ENCODE results near the gene PSMA2.

PSMA2 gene

GRCh38 chr7:42940985-42941847, 9.2 kb upstream of the PSMA2 start:
- DNase-seq (ENCODE audit: low spot score) = peak; percentile 58

GRCh38 chr7:42939457-42940240, 7.7 kb upstream of the PSMA2 start:
- no peak for DNase-seq (ENCODE audit: low spot score)

GRCh38 chr7:42935861-42936260, 3.9 kb upstream of the PSMA2 start:
- DNase-seq (ENCODE audit: low spot score) = no peak

DNA sequence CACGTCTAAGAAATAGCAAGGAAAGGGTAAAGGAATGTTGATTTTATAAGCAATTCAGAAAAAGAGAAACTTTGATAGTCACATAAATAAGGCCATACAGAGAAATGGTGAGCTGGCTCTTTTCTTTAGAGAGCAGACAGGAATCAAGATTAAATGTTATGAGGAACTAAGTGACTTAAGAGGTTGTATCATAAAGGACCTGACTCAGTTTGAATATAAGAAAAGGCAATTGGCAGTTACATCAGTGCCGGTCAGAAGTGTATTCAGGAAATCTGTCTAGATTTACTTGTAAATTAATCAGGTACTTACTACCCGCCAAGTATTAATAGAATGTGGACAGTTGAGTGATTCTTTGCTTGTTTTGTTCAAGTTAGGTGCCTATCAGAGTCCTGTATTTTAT, 2.3 kb upstream of the PSMA2 start:
- no peak for DNase-seq (ENCODE audit: low spot score)

GRCh38 chr7:42932811-42933591, 1.0 kb upstream of the PSMA2 start:
- no peak for DNase-seq (ENCODE audit: low spot score)

GRCh38 chr7:42931447-42931833, 534 bp downstream of the PSMA2 start:
- DNase-seq (ENCODE audit: low spot score) = no peak

DNA sequence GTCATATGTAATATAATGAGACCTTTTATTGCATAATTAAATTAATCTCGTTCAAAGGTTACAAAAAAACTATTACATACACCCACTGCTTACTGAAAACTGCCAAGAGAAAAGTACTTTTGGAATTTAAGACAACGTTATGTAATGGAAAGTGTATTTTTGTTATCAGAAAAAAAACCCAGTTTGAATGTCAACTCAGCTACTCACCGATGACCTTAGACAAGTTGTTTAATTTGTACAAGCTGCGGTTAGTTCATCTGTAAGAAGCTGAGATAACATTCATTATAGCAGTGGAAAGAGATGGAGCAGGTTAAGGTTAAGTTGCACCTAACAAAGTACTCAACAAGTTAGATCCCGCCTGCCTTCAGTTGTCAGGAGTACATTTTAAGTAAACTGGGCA, 1.1 kb downstream of the PSMA2 start:
- no peak for DNase-seq (ENCODE audit: low spot score)

GRCh38 chr7:42929449-42929848, 2.5 kb downstream of the PSMA2 start:
- no peak for DNase-seq (ENCODE audit: low spot score)

- DNase-seq (ENCODE audit: low spot score) = no peak
Observed at GRCh38 chr7:42928754-42929153, 3.2 kb downstream of the PSMA2 start.

GRCh38 chr7:42926204-42926603, 5.8 kb downstream of the PSMA2 start:
- no peak for DNase-seq (ENCODE audit: low spot score)

- DNase-seq (ENCODE audit: low spot score) = no peak
Observed at GRCh38 chr7:42925630-42926029, 6.3 kb downstream of the PSMA2 start.

DNA sequence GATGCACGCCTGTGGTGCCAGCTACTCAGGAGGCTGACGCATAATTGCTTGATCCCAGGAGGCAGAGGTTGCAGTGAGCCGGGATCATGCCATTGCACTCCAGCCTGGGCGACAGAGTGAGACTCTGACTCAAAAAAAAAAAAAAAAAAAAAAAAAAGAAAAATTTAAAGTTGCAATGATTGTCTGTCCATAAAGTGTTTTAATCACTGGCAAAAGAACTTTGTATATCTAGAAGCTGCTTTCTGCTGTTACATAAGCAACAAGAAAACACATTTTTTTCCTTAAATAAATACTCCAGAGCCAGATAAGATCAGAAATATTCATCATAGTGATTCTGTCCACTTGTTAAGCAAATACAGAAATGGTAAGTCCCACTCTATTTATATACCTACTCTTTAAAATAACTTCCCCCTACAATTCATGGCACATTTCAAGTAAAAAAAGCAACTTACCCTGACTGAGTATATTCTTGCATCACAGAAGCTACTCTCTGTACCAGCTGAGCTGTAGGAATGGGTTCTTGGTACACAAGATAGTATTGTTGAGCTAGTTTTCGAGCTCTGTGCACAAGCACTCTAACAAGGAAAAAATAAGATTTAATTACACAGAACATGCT, 7.6 kb downstream of the PSMA2 start:
- DNase-seq (ENCODE audit: low spot score) = no peak

DNA sequence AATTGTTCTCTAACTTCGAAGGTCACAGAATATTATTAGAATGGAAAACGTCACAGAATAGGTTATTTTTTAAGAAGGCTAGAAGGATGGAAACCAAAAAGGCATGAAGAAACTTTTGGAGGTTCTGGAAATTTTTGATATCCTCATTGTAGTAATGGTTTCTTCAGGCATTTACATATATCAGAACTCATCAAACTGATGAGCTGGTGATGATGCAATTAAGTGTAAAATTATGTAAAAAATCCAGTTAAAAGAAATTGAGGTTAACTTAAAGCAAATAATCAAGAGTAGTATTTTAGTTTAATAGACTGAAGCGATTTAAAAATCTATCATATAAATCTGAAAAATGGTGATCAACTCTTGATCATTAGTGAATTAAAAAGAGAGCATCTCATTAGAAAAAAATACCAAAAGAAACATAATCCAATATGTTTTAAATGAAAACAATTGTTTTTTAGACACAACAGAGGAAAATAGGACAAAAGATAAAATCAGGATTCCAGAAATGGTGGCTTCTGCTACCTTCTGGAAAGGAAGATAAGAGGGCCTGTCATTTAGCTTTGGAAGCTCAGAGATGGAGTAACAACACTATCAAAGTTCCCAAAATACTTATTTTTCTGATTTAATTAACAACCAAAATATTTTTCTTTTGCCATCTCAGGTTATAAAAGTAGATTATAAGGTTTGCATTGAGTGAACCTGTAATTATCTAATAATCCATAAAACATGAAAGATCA, 9.8 kb downstream of the PSMA2 start:
- no peak for DNase-seq (ENCODE audit: low spot score)

DNA sequence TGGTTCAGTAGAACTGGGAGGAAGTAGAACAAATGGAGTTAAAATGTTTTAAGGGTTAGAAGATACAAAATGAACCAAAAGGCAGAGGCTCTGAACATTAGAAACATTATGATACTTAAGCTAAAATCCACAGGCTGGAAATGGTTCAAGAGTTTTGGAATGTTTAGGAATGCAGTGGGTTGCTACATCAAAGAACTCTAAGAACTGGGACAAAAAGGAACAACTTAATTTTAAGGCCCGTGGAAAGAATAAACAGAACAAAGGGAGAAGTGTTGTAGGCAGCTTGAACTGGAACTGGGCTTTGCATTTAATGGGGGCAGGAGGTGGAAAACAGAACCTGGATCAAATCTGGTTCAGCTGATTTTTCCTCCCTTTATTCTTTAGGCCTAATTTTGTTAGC, 16.6 kb downstream of the PSMA2 start:
- no peak for DNase-seq (ENCODE audit: low spot score)

- DNase-seq (ENCODE audit: low spot score) = no peak
Observed at GRCh38 chr7:42914421-42915045, 17.4 kb downstream of the PSMA2 start.

DNA sequence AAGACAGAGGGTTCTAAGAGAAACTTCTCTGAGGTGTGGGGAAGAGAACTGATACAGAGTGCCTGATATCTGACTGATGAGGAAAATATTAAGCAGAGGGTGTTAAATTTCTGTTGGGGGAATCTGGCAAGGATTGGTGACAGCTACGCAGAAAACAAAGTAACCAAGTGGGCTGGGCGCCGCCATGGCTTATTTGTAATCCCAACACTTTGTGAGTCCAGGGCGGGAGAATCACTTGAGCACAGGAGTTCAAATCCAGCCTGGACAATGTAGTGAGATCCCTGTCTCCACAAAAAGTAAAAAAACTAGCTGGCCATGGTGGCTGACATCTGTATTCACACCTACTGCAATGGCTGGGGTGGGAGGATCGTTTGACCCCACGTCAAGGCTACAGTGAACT, 18.0 kb downstream of the PSMA2 start:
- DNase-seq (ENCODE audit: low spot score) = no peak

DNA sequence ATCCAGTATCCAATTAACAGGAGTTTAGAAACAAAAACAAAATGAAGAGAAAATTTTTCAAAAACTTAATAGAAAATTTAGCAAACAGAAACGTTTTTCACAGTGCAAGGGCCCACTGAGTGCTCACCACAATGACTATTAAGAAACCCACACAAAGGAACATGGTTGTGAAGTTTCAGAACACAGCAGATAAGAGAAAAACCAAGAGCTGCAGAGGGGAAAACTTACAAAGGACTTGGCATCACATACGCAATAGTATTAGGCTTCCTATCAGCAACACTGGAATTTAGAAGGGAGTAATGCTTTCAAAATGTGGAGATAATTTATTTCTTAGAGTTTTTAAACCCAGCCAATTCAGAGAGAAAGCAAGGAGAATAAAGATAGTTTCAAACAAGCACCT, 18.4 kb downstream of the PSMA2 start:
- no peak for DNase-seq (ENCODE audit: low spot score)

GRCh38 chr7:42911454-42912447, 20.2 kb downstream of the PSMA2 start, which contains the start of gene C7orf25:
C7orf25 (minus strand) TSS chr7:42912070; CDS start chr7:42910900, 1,170 bp downstream.
- peak; percentile 88 for DNase-seq (ENCODE audit: low spot score)

DNA sequence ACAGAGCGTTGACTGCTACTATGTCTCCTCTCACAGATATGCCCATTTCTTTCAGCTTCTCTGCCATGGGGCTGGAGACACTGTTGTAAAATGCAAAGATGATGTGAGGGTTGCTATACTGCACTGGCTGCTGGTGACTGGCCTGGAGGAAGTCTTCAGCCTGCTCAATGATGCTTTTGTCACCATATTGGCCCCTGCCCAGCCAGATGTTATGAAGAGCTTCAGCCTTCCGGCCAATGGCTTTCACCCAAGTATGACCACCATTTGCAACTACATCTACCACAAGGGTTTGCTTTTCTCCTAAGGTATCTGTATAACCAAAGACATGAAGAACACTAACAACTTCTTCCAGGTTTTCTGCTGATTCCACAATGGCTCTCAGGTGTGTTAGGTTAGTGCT, 21.7 kb downstream of the PSMA2 start:
- no peak for DNase-seq (ENCODE audit: low spot score)

- DNase-seq (ENCODE audit: low spot score) = no peak
Observed at GRCh38 chr7:42907316-42907715, 24.7 kb downstream of the PSMA2 start.

Measured in HuH-7 (cell line).